GM12872 (cell line): ENCODE measurements around the gene NRCAM.

Experiments
- TF ChIP-seq, protein P1 (sequence below): IDR thresholded peaks from 3 replicates; pipeline ENCODE4 v1.5.1; 2011; ENCODE audit warnings: low read depth, mild to moderate bottlenecking, low read length, moderate library complexity; ENCODE audit not compliant: insufficient read depth

NRCAM gene

DNA sequence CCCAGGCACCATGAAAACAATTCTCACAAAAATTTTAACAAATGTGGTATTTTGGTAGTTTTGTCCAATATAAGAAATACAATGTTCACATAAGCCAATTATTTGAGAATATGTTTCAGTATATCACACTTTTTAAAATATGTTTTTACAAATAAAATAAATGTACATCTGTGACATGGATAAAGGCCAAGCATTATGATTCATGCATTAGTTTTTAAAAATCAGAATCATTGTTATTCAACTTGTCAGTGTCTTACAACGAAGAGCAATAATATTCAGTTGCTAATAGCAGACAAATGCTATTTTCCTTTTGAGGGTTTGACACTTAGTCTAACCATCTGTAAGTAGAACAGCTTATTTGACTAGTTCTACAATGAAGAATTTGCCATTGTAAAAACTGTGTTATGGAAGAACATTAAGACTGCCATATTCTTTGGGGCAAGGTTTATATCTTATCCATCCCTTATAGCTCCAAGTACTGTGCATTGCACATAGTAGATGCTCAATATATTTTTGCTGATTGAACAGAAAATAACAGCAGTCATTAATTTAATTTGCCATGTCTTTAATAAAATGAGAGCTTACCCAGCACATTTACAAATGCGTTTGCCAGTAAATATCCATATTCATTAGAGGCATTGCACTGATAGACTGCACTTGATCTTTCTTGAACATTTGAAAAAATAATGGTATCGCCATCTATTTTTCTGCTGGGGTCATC lies 258.7 kb downstream of the NRCAM start:
- TF ChIP-seq, protein P1, sequence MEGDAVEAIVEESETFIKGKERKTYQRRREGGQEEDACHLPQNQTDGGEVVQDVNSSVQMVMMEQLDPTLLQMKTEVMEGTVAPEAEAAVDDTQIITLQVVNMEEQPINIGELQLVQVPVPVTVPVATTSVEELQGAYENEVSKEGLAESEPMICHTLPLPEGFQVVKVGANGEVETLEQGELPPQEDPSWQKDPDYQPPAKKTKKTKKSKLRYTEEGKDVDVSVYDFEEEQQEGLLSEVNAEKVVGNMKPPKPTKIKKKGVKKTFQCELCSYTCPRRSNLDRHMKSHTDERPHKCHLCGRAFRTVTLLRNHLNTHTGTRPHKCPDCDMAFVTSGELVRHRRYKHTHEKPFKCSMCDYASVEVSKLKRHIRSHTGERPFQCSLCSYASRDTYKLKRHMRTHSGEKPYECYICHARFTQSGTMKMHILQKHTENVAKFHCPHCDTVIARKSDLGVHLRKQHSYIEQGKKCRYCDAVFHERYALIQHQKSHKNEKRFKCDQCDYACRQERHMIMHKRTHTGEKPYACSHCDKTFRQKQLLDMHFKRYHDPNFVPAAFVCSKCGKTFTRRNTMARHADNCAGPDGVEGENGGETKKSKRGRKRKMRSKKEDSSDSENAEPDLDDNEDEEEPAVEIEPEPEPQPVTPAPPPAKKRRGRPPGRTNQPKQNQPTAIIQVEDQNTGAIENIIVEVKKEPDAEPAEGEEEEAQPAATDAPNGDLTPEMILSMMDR, result no peak

DNA sequence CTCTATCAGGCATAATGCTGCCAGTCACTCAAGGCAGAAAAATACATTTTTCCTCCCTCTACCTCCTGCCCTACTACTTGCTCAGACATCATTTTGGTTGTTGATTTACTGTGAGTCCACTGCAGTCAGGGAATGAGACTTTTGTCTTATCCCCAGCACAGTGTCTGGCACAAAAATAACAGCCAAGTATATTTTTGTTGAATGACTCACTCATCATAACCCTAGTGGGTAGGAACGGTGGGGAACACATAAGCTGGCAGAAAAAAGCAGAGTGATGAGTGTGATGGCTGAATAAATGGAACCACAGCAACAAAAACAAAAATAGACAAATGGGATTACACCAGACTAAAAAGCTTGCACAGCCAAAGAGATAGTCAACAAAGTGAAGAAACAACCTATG lies 260.2 kb downstream of the NRCAM start:
- TF ChIP-seq, protein P1, result no peak

DNA sequence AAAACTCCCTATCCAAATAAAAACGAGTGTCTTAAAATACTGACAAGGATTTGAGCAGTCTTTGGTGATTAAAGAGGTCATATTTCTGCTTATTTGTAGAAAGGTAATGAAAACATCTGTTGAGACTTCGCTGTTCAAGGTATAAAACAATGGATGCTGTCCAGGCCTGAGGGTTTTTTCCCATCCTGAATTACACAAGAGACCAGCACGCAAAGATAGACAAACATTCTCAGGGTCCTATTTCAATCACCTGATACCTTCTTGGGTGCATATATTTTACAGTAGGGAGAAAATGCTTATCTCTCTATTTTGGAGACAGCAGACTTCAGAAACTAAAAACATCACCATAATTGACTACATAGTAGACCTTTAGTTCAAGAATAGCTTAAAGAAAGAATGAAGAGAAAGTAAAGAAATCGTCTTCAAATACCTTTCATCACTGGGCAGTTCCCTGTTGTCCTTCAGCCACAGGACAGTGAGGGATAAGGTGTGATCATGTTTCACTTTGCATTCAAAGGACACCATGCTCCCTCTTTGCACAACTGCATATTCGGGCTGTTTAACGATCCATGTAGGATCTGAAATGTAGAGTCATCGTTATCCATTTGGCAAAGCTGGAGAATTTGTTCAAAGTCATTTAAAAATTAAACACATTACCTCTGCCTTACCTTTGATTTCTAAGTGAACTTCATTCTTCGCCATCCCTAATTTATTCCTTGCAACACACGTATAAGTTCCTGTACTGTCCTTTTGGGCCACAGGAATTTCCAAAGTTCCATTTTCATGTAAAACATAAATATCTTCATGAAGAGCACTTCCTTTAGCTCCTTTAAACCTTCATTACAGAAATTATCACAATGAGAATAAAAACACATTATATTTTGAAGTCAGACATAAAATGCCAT lies 262.4 kb downstream of the NRCAM start:
- TF ChIP-seq, protein P1, result no peak

DNA sequence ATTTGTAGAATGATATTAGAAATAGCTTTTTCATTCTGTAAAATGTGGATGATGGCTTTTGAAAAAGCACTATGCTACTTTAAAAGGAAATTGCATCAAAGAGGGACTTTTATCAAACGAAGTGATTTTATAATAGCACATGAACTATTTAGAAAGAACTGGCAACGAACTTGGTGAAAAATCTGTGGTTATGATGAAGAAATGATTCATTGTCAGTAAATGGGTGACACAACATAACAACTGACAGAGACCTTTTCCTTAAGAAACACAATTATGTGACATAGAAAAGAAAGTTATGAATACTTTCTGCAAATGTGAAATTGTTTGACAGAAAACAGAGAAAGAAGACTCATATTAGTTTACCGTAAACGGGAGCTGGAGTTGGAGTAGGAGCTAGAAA lies 265.3 kb downstream of the NRCAM start:
- TF ChIP-seq, protein P1, result no peak

DNA sequence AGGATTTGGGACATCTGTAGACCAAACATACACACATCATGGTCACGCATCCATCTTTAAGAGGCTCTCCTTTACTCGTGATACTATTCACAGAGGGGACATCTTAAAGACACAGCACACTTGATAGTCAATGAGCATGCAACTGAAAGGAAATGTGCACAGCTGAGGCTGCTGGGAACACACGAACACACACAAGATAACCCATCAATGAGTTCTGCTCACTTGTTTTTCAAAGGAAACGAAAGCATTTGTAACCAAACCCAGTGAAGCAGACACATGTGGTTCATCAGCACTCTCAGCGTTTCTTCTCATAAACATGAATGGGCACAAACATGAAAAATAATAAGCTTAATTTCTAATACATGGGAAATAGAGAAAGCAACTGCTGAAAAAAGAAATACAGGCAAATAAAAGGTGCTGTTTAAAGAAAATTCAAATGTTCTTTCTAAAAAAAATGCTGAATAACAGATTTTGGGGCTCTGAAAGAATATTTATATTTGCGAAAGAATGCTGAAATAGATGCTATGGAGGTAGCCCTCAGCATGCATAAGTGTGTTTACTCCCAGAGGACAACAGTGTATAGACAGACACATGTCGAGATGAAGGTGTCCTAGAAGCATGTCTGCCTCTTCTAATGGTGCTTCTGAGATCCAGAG lies 266.4 kb downstream of the NRCAM start:
- TF ChIP-seq, protein P1, result no peak

DNA sequence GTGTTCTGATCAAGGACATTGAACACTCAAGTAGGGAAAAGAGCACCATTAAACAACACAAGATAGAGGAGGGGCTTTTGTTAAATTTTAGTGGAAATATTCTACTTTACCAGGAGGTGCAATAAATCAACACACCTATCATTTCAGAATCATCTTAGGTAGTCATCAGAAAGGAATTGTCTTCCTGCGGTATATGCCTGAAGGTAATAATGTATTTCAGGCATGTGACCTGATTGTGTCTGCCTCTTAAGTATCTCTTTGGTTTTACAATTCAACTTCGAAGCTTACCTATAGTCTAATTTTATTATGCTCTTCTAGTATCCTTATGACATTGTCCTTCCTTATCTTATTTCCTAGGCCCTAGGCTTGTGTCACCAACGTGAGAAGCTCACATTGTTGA lies 267.5 kb downstream of the NRCAM start:
- TF ChIP-seq, protein P1, result no peak
